Heart right ventricle (tissue), 16 donors: ENCODE results near the gene KIF21B. TPM values are rescaled to one million over a fixed set of nuclear protein-coding genes. Genes with fewer than 3 reads are reported as not detected.

Source experiments
- ATAC-seq, 8 donors: fragments of 200-7000 bp; cut with Tn5 transposase; one replicate each; pipeline ENCODE4 v1.9.1; 2020; ENCODE audit warnings: mild to moderate bottlenecking in 8 of 8, moderate library complexity in 8 of 8, moderate number of reproducible peaks in 1 of 8
- DNase-seq, 2 donors: peaks; one replicate each; pipeline ENCODE4 v3.0.0-alpha.2; 2020
- H3K27ac ChIP-seq, 10 donors: fragments of 200-600 bp; sonication (generic) in 2 of 10; one replicate each; pipeline versions ENCODE4 v1.5.0 to v1.8.0; 2020 to 2022; ENCODE audit warnings: mild to moderate bottlenecking in 3 of 10
- H3K27me3 ChIP-seq, 7 donors: fragments of 200-600 bp; one replicate each; pipeline ENCODE4 v1.8.0; 2021 to 2022; ENCODE audit warnings: mild to moderate bottlenecking in 2 of 7
- H3K36me3 ChIP-seq, 9 donors: fragments of 200-600 bp; sonication (generic) in 1 of 9; one replicate each; pipeline versions ENCODE4 v1.5.0 to v1.8.0; 2020 to 2022; ENCODE audit warnings: mild to moderate bottlenecking in 2 of 9
- H3K4me1 ChIP-seq, 9 donors: fragments of 200-600 bp; sonication (generic) in 1 of 9; one replicate each; pipeline versions ENCODE4 v1.5.0 to v1.8.0; 2020 to 2022; ENCODE audit warnings: mild to moderate bottlenecking in 4 of 9
- H3K4me3 ChIP-seq, 10 donors: fragments of 200-600 bp; sonication (generic) in 2 of 10; one replicate each; pipeline versions ENCODE4 v1.5.0 to v1.8.0; 2020 to 2022; ENCODE audit warnings: mild to moderate bottlenecking in 7 of 10, moderate library complexity in 2 of 10
- H3K9me3 ChIP-seq, 11 donors: fragments of 200-600 bp in 10 of 11; sonication (generic) in 2 of 11; one replicate each; pipeline versions ENCODE4 v1.5.0 to v1.8.0; 2013 to 2022; ENCODE audit warnings: mild to moderate bottlenecking in 2 of 11, control low read depth in 1 of 11, moderate library complexity in 1 of 11
- CTCF ChIP-seq, 9 donors: fragments of 200-600 bp; sonication (generic) in 2 of 9; IDR thresholded peaks; one replicate each; pipeline versions ENCODE4 v1.5.0 to v1.8.0; 2021 to 2022; ENCODE audit warnings: antibody characterized with exemption in 9 of 9, mild to moderate bottlenecking in 5 of 9, moderate library complexity in 1 of 9
- WGBS, 2 donors: extraction: QIAGEN DNeasy Blood & Tissue Kit; methylation state at CpG; one replicate each; pipeline ENCODE4 v1.1.7; 2013; ENCODE audit warnings: inconsistent platforms in 1 of 2; 5-methylcytosine and 5-hydroxymethylcytosine counted together
- intact Hi-C, 10 donors: fragments of 100-400 bp; cut with DNase I; formaldehyde crosslinking; loops; one replicate each; pipeline versions ENCODE4 v1.11.1 to v1.14.2; 2022
- polyA plus RNA-seq, 2 donors: library from polyadenylated mRNA; stranded (reverse); fragments of 200-250 nt; gene quantifications; one replicate each; pipeline ENCODE4 v1.2.3, GENCODE V29; 2013
- total RNA-seq, 10 donors: library from RNA; stranded (reverse); fragmentation: NEBNext Ultra II Directional in 3 of 10; extraction: Animal tissue kit (Norgen Biotek cat#: 25700) in 3 of 10; gene quantifications; one replicate each; pipeline versions ENCODE4 v1.2.1 to v1.2.4, GENCODE V29; 2021 to 2023
- donor health status: Arrhythmogenic right ventricular cardiomyopathy.
- donor health status: ischemic (EF 13 %, LVEDD 7.1; RV severe dilation, severe dysfunction).
- donor health status: healthy with polysubstance abuse.
- donor health status: DM: no; HTN: yes; CAD: no.
- donor health status: DM: no; HTN: no; CAD: no.
- donor health status: ischemic (EF 25% LVEDD 6.9; RV normal size, moderate dysfunction).
- donor health status: ischemic (EF 25% LVEDD 5.7; RV mildly dilated, moderate dysfunction).
- donor health status: healthy.
- donor health status: DM: yes; HTN: yes; CAD: no.
- donor health status: Ischemic cardiomyopathy.
- donor health status: ischemic (EF 35%, LVEDD 5.7; RV mildly dilated, moderate dysfunction).
- donor health status: nonischemic (EF 11% LVEDD 7.7; RV severe dilation, severe dysfunction).
- donor health status: DM: yes; HTN: yes; CAD: no.
- donor health status: PGD.
- donor health status: ischemic (EF 29% LVEDD 5.4; RV normal size, mild dysfunction).
- donor health status: nonischemic (EF 23%, LVEDD 6.1; RV moderate dilation, normal function).

Gene KIF21B
- total and polyA plus RNA-seq, 12 donors: 0.10 to 2.6 (median 0.41) TPM

DNA sequence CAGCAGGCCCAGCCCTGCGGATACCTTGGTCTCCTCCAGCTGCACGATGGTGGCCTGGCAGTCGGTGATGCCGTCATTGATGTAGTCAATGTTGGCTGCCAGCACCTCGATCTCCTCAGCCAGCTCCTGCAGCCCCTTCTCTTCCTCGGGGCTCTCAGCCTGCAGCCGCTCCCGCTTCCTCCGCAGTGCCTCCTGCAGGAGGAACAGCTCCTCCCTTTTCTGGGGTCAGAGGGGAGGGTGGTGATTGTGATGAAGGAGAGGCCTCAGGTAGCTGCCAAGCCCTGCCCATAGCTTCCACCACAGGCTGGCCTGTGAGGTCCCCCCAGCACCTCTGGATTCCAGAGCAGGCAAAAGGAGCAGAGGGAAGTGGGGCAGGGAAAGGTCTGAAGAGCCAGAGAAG, 33.4 kb downstream of the KIF21B start:
- no peaks in the 10 kb centered on the region for H3K4me1 ChIP-seq
- H3K9me3 ChIP-seq: no peaks in the 10 kb centered on the region
- intact Hi-C loops: no loop called here
- H3K27ac ChIP-seq: no peak overlapping the region
- WGBS, 2 donors: 92 to 94% methylated on average over 9 of the region's 9 CpGs
- H3K36me3 ChIP-seq: peaks cover 0 to 77% (median 0%) of the 10 kb centered on the region in 9 donors
- no peak for TF ChIP-seq CTCF (IDR thresholded peaks at IDR 0.05)
- ATAC-seq: no peak
- no peaks in the 10 kb centered on the region for H3K27me3 ChIP-seq
- no peak overlapping the region for H3K4me3 ChIP-seq
- DNase-seq: no peak

- H3K27me3 ChIP-seq: no peaks in the 10 kb centered on the region
- intact Hi-C loops: no loop called here
- WGBS, 2 donors: 86 to 94% methylated on average over 4 of the region's 4 CpGs
- no peaks in the 10 kb centered on the region for H3K4me1 ChIP-seq
- no peak overlapping the region for H3K4me3 ChIP-seq
- H3K27ac ChIP-seq: no peak overlapping the region
- no peak for TF ChIP-seq CTCF (IDR thresholded peaks at IDR 0.05)
- no peaks in the 10 kb centered on the region for H3K9me3 ChIP-seq
- ATAC-seq: no peak
- peaks cover 0 to 79% (median 0%) of the 10 kb centered on the region in 9 donors for H3K36me3 ChIP-seq
- DNase-seq: no peak
Observed at GRCh38 chr1:200989337-200989736, 34.2 kb downstream of the KIF21B start.

GRCh38 chr1:200988693-200989092, 34.8 kb downstream of the KIF21B start:
- no peak for DNase-seq
- Histone ChIP-seq H3K4me3 (no peak overlapping the region), H3K4me1 (no peaks in the 10 kb centered on the region), H3K36me3 (peaks cover 0 to 81% (median 0%) of the 10 kb centered on the region in 9 donors), H3K27ac (no peak overlapping the region), H3K27me3 (no peaks in the 10 kb centered on the region), H3K9me3 (no peaks in the 10 kb centered on the region)
- ATAC-seq: no peak
- no peak for TF ChIP-seq CTCF (IDR thresholded peaks at IDR 0.05)
- 94 to 98% methylated on average over 9 of the region's 9 CpGs for WGBS, 2 donors
- intact Hi-C loops: no loop called here

DNA sequence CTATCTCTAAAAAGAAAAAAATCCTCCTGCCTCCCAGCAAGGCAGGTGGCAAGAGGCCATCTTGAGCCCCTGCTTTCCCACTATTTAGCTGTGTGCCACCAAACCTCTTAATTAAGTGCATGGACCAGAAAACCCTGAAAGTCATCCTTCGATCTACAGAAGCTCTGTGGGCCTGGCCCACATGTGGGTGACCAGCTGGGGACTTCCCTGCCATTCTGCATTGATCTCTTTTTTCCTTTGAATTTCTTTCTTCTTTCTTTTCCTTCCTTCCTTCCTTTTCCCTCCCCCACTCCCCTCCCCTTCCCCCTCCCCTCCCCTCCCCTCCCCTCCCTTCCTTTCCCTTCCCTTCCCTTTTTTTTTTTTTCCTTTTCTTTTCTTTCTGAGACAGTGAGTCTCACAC, 38.0 kb downstream of the KIF21B start:
- WGBS, 2 donors: 96 to 100% methylated on average over 1 of the region's 1 CpG
- Histone ChIP-seq H3K9me3 (no peaks in the 10 kb centered on the region), H3K27ac (no peak overlapping the region), H3K27me3 (no peaks in the 10 kb centered on the region), H3K36me3 (peaks cover 0 to 81% (median 0%) of the 10 kb centered on the region in 9 donors), H3K4me1 (peaks cover 0 to 8% (median 0%) of the 10 kb centered on the region in 9 donors), H3K4me3 (no peak overlapping the region)
- TF ChIP-seq CTCF (IDR thresholded peaks at IDR 0.05): no peak
- no peak for ATAC-seq
- DNase-seq: no peak
- intact Hi-C loops: no loop called here
